Ishikawa (cell line): ENCODE data around the gene SLC17A7.

Source experiments
- CEBPB ChIP-seq: IDR thresholded peaks from 2 replicates; pipeline ENCODE4 v1.6.1; 2012
- CREB1 ChIP-seq: IDR thresholded peaks from 2 replicates; pipeline ENCODE4 v1.6.1; 2012; ENCODE audit warnings: low read depth
- EGR1 ChIP-seq: IDR thresholded peaks from 2 replicates; pipeline ENCODE4 v1.6.1; 2012
- EP300 ChIP-seq: IDR thresholded peaks from 2 replicates; pipeline ENCODE4 v1.6.1; 2012; ENCODE audit warnings: borderline replicate concordance
- FOXM1 ChIP-seq: IDR thresholded peaks from 2 replicates; pipeline ENCODE4 v1.6.1; 2012; ENCODE audit warnings: low read depth, borderline replicate concordance
- MAX ChIP-seq: IDR thresholded peaks from 2 replicates; pipeline ENCODE4 v1.6.1; 2012
- NFIC ChIP-seq: IDR thresholded peaks from 2 replicates; pipeline ENCODE4 v1.6.1; 2012
- RAD21 ChIP-seq: IDR thresholded peaks from 2 replicates; pipeline ENCODE4 v1.6.1; 2012; ENCODE audit warnings: low read depth
- REST ChIP-seq: IDR thresholded peaks from 2 replicates; pipeline ENCODE4 v1.6.1; 2012; ENCODE audit warnings: low read depth, mild to moderate bottlenecking
- TAF1 ChIP-seq: IDR thresholded peaks from 2 replicates; pipeline ENCODE4 v1.6.1; 2012; ENCODE audit warnings: low read depth, mild to moderate bottlenecking
- TCF12 ChIP-seq: IDR thresholded peaks from 2 replicates; pipeline ENCODE4 v1.6.1; 2012; ENCODE audit warnings: low read depth
- TEAD4 ChIP-seq: IDR thresholded peaks from 2 replicates; pipeline ENCODE4 v1.6.1; 2012
- USF1 ChIP-seq: IDR thresholded peaks from 2 replicates; pipeline ENCODE4 v1.6.1; 2012
- YY1 ChIP-seq: IDR thresholded peaks from 2 replicates; pipeline ENCODE4 v1.6.1; 2012; ENCODE audit warnings: low read depth
- ZBTB7A ChIP-seq: IDR thresholded peaks from 2 replicates; pipeline ENCODE4 v1.6.1; 2012; ENCODE audit warnings: low read depth

Gene SLC17A7

GRCh38 chr19:49441210-49441959 lies at the start of gene SLC17A7:
Gene SLC17A7, minus strand, starts transcription at chr19:49441527. Its CDS starts 148 bp downstream, at chr19:49441379.
- no peak for TF ChIP-seq EP300
- no peak for TF ChIP-seq REST
- no peak for TF ChIP-seq USF1
- TF ChIP-seq NFIC: no peak
- no peak for TF ChIP-seq FOXM1
- no peak for TF ChIP-seq CEBPB
- no peak for TF ChIP-seq RAD21
- no peak for TF ChIP-seq TCF12
- no peak for TF ChIP-seq TAF1
- no peak for TF ChIP-seq ZBTB7A
- TF ChIP-seq CREB1: no peak
- TF ChIP-seq TEAD4: no peak
- no peak for TF ChIP-seq MAX
- TF ChIP-seq EGR1: no peak

- TF ChIP-seq REST (no peak), MAX (no peak), ZBTB7A (no peak), YY1 (no peak), TEAD4 (no peak), CREB1 (no peak), EP300 (no peak), CEBPB (no peak), NFIC (no peak), RAD21 (no peak), USF1 (no peak), FOXM1 (no peak), EGR1 (no peak), TAF1 (no peak)
Observed at GRCh38 chr19:49490287-49491029, 49.1 kb upstream of the SLC17A7 start.

- TF ChIP-seq CREB1 (no peak), FOXM1 (no peak), EGR1 (no peak), CEBPB (no peak), MAX (no peak), EP300 (no peak), TEAD4 (no peak), TAF1 (no peak), RAD21 (no peak), YY1 (no peak)
Observed at GRCh38 chr19:49489601-49490167, 48.4 kb upstream of the SLC17A7 start.

- TF ChIP-seq REST (no peak), FOXM1 (no peak), CEBPB (no peak), TAF1 (no peak), NFIC (no peak), ZBTB7A (no peak), EGR1 (no peak), EP300 (no peak), MAX (no peak), CREB1 (no peak), RAD21 (no peak), YY1 (no peak), TCF12 (no peak), USF1 (no peak), TEAD4 (no peak)
Observed at GRCh38 chr19:49488863-49489537, 47.7 kb upstream of the SLC17A7 start.
